SK-N-SH (cell line): Measurements from ENCODE around the gene FOXL2NB. TPM values are rescaled to one million over a fixed set of nuclear protein-coding genes. Genes with fewer than 3 reads are reported as not detected.

ENCODE experiments used
- CTCF ChIA-PET: fragments of 300-600, 350-600 bp; formaldehyde crosslinking; extraction: SDS; loops from one replicate; lab custom pipeline; 2021; lab: Yijun Ruan, JAX
- POLR2A ChIA-PET: fragments of 350-600 bp; sonication (Branson Sonifier 250); formaldehyde crosslinking; extraction: SDS; loops from one replicate; lab custom pipeline; 2020; ENCODE audit warnings: antibody characterized with exemption, inconsistent platforms; lab: Yijun Ruan, JAX
- DNase-seq: peaks from one replicate; pipeline ENCODE4 v3.0.0; 2012
- H2AFZ ChIP-seq: fragments of 200-600 bp; sonication (generic); 2 replicates; pipeline ENCODE4 v1.8.1; 2016; ENCODE audit warnings: antibody characterized with exemption, mild to moderate bottlenecking, low read depth
- H3F3A ChIP-seq: fragments of 200-600 bp; sonication (generic); replicated peaks from 2 replicates; pipeline ENCODE3; 2016; ENCODE audit warnings: antibody characterized with exemption, mild to moderate bottlenecking; ENCODE audit not compliant: insufficient read depth
- H3K27ac ChIP-seq, 2 experiments: fragments of 200-500 bp in 1 of 2; fragments of 200-600 bp in 1 of 2; sonication (Bioruptor generic) in 1 of 2; sonication (generic), shearing (Covaris generic) in 1 of 2; 2 replicates each; pipeline versions ENCODE4 v1.5.1 to v1.6.1; 2014 to 2016; ENCODE audit warnings: low read depth in 2 of 2, inconsistent platforms in 1 of 2, low read length in 1 of 2, mild to moderate bottlenecking in 1 of 2, mixed read lengths in 1 of 2
- H3K27me3 ChIP-seq: fragments of 200-600 bp; sonication (generic), shearing (Covaris generic); 2 replicates; pipeline ENCODE4 v1.6.1; 2016; ENCODE audit warnings: mixed run types; ENCODE audit not compliant: insufficient read depth
- H3K36me3 ChIP-seq, 2 experiments: fragments of 200-500 bp in 1 of 2; fragments of 200-600 bp in 1 of 2; sonication (Bioruptor generic) in 1 of 2; sonication (generic) in 1 of 2; replicated peaks in 1 of 2; 2 replicates each; pipeline versions ENCODE3 to v1.5.1; 2014 to 2016; ENCODE audit warnings: low read length in 1 of 2, mild to moderate bottlenecking in 1 of 2; ENCODE audit not compliant: insufficient read depth in 2 of 2, control insufficient read depth in 1 of 2
- H3K4me1 ChIP-seq, 2 experiments: fragments of 200-500 bp in 1 of 2; fragments of 200-600 bp in 1 of 2; sonication (Bioruptor generic) in 1 of 2; sonication (generic), shearing (Covaris generic) in 1 of 2; 2 replicates each; pipeline versions ENCODE4 v1.5.1 to v1.6.1; 2014 to 2016; ENCODE audit warnings: low read depth in 1 of 2, low read length in 1 of 2, mixed run types in 1 of 2; ENCODE audit not compliant: insufficient read depth in 2 of 2, control insufficient read depth in 1 of 2
- H3K4me2 ChIP-seq: fragments of 200-600 bp; sonication (generic), shearing (Covaris generic); 2 replicates; pipeline ENCODE4 v1.6.1; 2017; ENCODE audit warnings: mixed run types
- H3K4me3 ChIP-seq, 2 experiments: fragments of 200-500 bp in 1 of 2; fragments of 200-600 bp in 1 of 2; sonication (Bioruptor generic) in 1 of 2; sonication (generic), shearing (Covaris generic) in 1 of 2; 2 replicates each; pipeline versions ENCODE4 v1.5.1 to v1.8.1; 2014 to 2016; ENCODE audit warnings: low read depth in 2 of 2, inconsistent platforms in 1 of 2, low read length in 1 of 2, mild to moderate bottlenecking in 1 of 2, mixed read lengths in 1 of 2, moderate library complexity in 1 of 2
- H3K79me2 ChIP-seq: fragments of 200-600 bp; sonication (generic); 2 replicates; pipeline ENCODE4 v1.8.1; 2017; ENCODE audit warnings: mild to moderate bottlenecking; ENCODE audit not compliant: insufficient read depth
- H3K9ac ChIP-seq: fragments of 200-600 bp; sonication (generic); 2 replicates; pipeline ENCODE4 v1.6.1; 2017; ENCODE audit warnings: mixed run types
- H3K9me2 ChIP-seq: fragments of 200-600 bp; sonication (generic); 2 replicates; pipeline ENCODE4 v1.6.1; 2017; ENCODE audit warnings: mixed run types
- H3K9me3 ChIP-seq: fragments of 200-600 bp; sonication (generic); 2 replicates; pipeline ENCODE4 v1.6.1; 2017; ENCODE audit warnings: mixed run types, mild to moderate bottlenecking, moderate library complexity
- H4K20me1 ChIP-seq: fragments of 200-600 bp; sonication (generic); 2 replicates; pipeline ENCODE4 v1.6.1; 2017; ENCODE audit warnings: mild to moderate bottlenecking, mixed run types; ENCODE audit not compliant: insufficient read depth
- ELF1 ChIP-seq: IDR thresholded peaks from 2 replicates; pipeline ENCODE4 v1.4.0; 2012
- EP300 ChIP-seq, 2 experiments: IDR thresholded peaks; 2 replicates each; pipeline versions ENCODE4 v1.4.0 to v1.6.1; 2012; ENCODE audit warnings: borderline replicate concordance in 1 of 2, low read depth in 1 of 2, low read length in 1 of 2
- EZH2phosphoT487 ChIP-seq: fragments of 200-600 bp; sonication (generic); IDR thresholded peaks from 2 replicates; pipeline ENCODE4 v1.6.1; 2017; ENCODE audit warnings: low read depth, mixed run types, mild to moderate bottlenecking, antibody characterized with exemption, moderate library complexity, borderline replicate concordance
- FOXM1 ChIP-seq: IDR thresholded peaks from 2 replicates; pipeline ENCODE4 v1.4.0; 2012; ENCODE audit warnings: low read depth, mild to moderate bottlenecking
- GABPA ChIP-seq: IDR thresholded peaks from 2 replicates; pipeline ENCODE4 v1.4.0; 2012; ENCODE audit warnings: low read depth, mild to moderate bottlenecking
- GATA2 ChIP-seq: sonication (generic); formaldehyde crosslinking; IDR thresholded peaks from 2 replicates; pipeline ENCODE4 v1.5.0; 2020; ENCODE audit warnings: mild to moderate bottlenecking, missing genetic modification reagents
- MAX ChIP-seq: IDR thresholded peaks from 2 replicates; pipeline ENCODE4 v1.4.0; 2012; ENCODE audit warnings: low read depth
- MEF2A ChIP-seq: IDR thresholded peaks from 2 replicates; pipeline ENCODE4 v1.4.0; 2012; ENCODE audit warnings: low read depth, borderline replicate concordance
- MXI1 ChIP-seq: IDR thresholded peaks from 2 replicates; pipeline ENCODE4 v1.6.1; 2012; ENCODE audit warnings: mild to moderate bottlenecking, low read depth, low read length, improper control_type of control experiment
- NFIC ChIP-seq: IDR thresholded peaks from 2 replicates; pipeline ENCODE4 v1.4.0; 2012; ENCODE audit warnings: borderline replicate concordance
- NRF1 ChIP-seq: IDR thresholded peaks from 2 replicates; pipeline ENCODE4 v1.6.1; 2012; ENCODE audit warnings: low read depth, mild to moderate bottlenecking, low read length
- PBX3 ChIP-seq: IDR thresholded peaks from 2 replicates; pipeline ENCODE4; 2012
- POLR2AphosphoS5 ChIP-seq: IDR thresholded peaks from 2 replicates; pipeline ENCODE4 v1.6.1; 2012; ENCODE audit warnings: low read depth, low read length
- RAD21 ChIP-seq: IDR thresholded peaks from 2 replicates; pipeline ENCODE4 v1.6.1; 2012; ENCODE audit warnings: mild to moderate bottlenecking, low read length
- RCOR1 ChIP-seq: fragments of 150-350 bp; IDR thresholded peaks from 2 replicates; pipeline ENCODE4 v1.6.1; 2017; ENCODE audit warnings: antibody characterized with exemption, low read length
- REST ChIP-seq: IDR thresholded peaks from 2 replicates; pipeline ENCODE4 v1.6.1; 2012; ENCODE audit warnings: mild to moderate bottlenecking, low read depth, low read length, moderate library complexity
- SIN3A ChIP-seq: IDR thresholded peaks from 2 replicates; pipeline ENCODE4 v1.6.1; 2012; ENCODE audit warnings: low read depth, mild to moderate bottlenecking, low read length, moderate library complexity, borderline replicate concordance
- TAF1 ChIP-seq: IDR thresholded peaks from 2 replicates; pipeline ENCODE4 v1.6.1; 2012; ENCODE audit warnings: low read depth, mild to moderate bottlenecking, low read length, moderate library complexity, borderline replicate concordance
- TEAD4 ChIP-seq: IDR thresholded peaks from 2 replicates; pipeline ENCODE4 v1.4.0; 2012; ENCODE audit warnings: mild to moderate bottlenecking, borderline replicate concordance; ENCODE audit not compliant: insufficient read depth
- YY1 ChIP-seq: IDR thresholded peaks from 2 replicates; pipeline ENCODE4 v1.4.0; 2012; ENCODE audit warnings: low read depth, mild to moderate bottlenecking
- WGBS: methylation state at CpG from one replicate; pipeline ENCODE4 v1.1.6; 2017; ENCODE audit warnings: low lambda C conversion rate; 5-methylcytosine and 5-hydroxymethylcytosine counted together
- polyA plus RNA-seq, 3 experiments: library from polyadenylated mRNA; depleted of rRNA; stranded (reverse); fragments of >200 nt; gene quantifications; 2 replicates each; pipeline ENCODE4 v1.2.3, GENCODE V29; 2012
- TF ChIP-seq, protein P1 (sequence below): fragments of 150-350 bp; IDR thresholded peaks from 2 replicates; pipeline ENCODE4 v1.6.1; 2016; ENCODE audit warnings: mild to moderate bottlenecking, low read depth, low read length
- TF ChIP-seq, protein P2 (sequence below): fragments of 150-350 bp; IDR thresholded peaks from 2 replicates; pipeline ENCODE4 v1.6.1; 2017; ENCODE audit warnings: antibody characterized with exemption, low read length, low read depth, borderline replicate concordance

Gene FOXL2NB
- polyA plus RNA-seq, 1 of the 3 experiments (the other 2 are of a cell fraction), result not detected

DNA sequence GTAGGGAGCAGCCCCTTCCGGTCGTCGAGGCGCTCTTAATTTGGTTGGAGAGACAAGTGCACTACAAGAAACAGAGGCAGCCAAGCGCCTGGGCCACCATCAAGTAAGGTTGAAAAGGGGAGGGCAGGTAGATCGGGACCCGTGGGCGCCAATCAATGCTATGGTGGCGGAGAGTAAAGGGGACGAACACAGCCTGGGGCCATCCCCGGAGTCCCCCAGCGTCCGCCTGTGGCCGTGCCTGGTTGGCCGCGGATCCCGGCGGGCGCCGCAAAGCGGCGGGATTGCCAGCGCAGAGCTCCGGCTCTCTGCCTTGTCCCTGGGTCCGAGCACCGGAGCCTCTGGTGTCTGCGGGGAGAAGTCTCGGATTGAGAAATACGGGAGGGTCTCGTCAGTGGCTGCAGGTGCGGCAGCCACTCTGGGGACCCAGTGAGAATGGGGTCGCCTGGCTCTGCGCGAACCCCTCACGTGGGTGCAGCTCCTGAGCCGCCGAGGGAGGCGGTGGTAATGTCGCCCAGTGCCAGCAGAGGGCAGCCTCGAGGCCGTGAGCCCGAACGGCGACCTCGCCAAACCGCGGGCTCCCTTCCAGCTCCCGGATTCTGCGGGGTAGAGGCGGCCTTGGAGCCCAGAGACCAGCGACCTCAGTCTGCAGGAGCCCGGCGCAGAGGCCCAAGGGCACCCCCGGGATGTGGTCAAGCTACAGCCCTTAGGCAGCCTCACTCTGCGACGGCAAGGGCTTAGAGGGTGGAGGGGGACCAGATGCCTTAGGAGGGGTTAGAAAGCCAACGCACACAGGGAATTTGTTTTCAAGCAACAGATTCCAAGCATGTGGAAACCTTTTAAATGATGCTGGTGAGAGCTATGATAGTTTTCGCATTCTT, 10.9 kb upstream of the FOXL2NB start (continued):
- no peak for TF ChIP-seq MEF2A
- no peak for TF ChIP-seq GATA2 (CRISPR knock-in tag)
- TF ChIP-seq NFIC, result 0 out of 2 replicates have a peak, but pooled peaks have one; percentile 24
- TF ChIP-seq REST, result no peak
- TF ChIP-seq TAF1, result no peak
- TF ChIP-seq RAD21, result peak; percentile 42
- TF ChIP-seq EZH2phosphoT487, result no peak
- TF ChIP-seq MXI1, result peak; percentile 57
- TF ChIP-seq FOXM1, result no peak
- no peak for TF ChIP-seq TEAD4
- no peak for TF ChIP-seq PBX3

DNA sequence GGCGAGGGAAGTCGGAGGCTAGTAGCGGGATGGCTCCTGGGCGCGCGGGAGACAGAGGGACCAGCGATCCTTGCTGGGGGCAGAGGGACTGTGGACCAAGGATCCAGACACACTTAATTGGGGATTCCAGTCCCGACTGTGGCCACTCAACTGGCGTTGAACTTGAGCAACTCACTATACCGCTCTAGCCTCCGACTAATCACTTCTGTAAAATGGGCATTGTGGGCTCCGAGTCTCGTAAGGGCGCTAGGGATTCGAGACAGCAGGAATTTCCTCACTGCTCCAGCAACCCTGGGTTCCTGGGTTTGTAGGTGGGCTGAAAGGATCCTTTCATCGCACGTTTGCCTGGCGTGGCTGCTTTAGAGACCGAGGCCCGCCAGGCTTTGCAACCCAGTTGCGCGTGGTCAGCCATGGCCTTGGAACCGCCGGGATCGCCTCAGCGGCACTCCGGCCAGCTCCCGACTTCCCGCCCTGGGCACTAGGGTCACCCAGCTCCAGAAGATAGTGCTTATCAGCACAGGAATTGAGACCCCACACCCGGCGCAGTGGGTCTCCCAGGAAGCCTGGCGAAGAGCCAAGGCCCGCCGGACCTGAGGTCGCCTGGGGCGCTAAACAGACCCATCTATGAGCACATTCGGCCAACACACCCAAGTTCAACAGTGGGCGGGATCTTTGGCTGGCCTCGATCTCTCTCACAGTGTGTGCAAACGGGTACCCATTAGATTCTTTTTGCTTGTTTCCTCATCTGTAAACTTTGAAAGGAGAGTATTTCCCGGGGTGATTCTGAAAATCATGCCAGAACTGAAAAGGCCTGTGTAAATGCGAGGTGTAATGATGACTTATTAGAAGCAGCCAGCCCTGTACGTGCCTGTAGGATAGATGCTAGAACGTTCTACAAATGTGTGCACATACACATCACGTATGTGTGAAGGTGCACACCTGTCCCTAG, 10.0 kb upstream of the FOXL2NB start:
- Histone ChIP-seq H3K27ac (no peak overlapping the region), H2AFZ (no peak overlapping the region), H3K4me3 (peak overlapping the region in 1 of 2 experiments; percentile 52; a peak in 2 of 4 replicates), H3K9ac (no peak overlapping the region), H3K27me3 (peaks cover 83% of the 10 kb centered on the region), H4K20me1 (peaks cover 14% of the 10 kb centered on the region; the same call in 1 of the 2 replicates), H3K9me3 (no peaks in the 10 kb centered on the region), H3K9me2 (no peaks in the 10 kb centered on the region), H3K79me2 (no peaks in the 10 kb centered on the region), H3K4me2 (peak overlapping the region; percentile 79), H3F3A (no peaks in the 10 kb centered on the region), H3K36me3 (no peaks in the 10 kb centered on the region), H3K4me1 (peaks cover 0 to 8% of the 10 kb centered on the region in 2 experiments; a peak in 1 of 4 replicates)
- ChIA-PET POLR2A (interaction anchor here (0.9 kb wide), 1 partner anchor 343 kb away, joined by 4 read pairs; the partner anchor contains the start of gene CEP70), CTCF (interaction anchor here (0.6 to 3.7 kb wide), 39 partner anchors 8 to 587 kb away, joined by 3 to 100 read pairs (median 5); partner anchors contain the start of genes CEP70, FOXL2 and FOXL2NB)
- TF ChIP-seq, protein P1, sequence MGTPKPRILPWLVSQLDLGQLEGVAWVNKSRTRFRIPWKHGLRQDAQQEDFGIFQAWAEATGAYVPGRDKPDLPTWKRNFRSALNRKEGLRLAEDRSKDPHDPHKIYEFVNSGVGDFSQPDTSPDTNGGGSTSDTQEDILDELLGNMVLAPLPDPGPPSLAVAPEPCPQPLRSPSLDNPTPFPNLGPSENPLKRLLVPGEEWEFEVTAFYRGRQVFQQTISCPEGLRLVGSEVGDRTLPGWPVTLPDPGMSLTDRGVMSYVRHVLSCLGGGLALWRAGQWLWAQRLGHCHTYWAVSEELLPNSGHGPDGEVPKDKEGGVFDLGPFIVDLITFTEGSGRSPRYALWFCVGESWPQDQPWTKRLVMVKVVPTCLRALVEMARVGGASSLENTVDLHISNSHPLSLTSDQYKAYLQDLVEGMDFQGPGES, result no peak
- no peak for TF ChIP-seq ELF1
- TF ChIP-seq, protein P2, sequence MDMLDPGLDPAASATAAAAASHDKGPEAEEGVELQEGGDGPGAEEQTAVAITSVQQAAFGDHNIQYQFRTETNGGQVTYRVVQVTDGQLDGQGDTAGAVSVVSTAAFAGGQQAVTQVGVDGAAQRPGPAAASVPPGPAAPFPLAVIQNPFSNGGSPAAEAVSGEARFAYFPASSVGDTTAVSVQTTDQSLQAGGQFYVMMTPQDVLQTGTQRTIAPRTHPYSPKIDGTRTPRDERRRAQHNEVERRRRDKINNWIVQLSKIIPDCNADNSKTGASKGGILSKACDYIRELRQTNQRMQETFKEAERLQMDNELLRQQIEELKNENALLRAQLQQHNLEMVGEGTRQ, result no peak
- TF ChIP-seq RCOR1, result no peak
- no peak for TF ChIP-seq POLR2AphosphoS5
- TF ChIP-seq SIN3A, result no peak
- no peak for TF ChIP-seq RAD21
- no peak for TF ChIP-seq YY1
- no peak for TF ChIP-seq GABPA
- no peak for TF ChIP-seq GATA2 (CRISPR knock-in tag)
- no peak for TF ChIP-seq EP300 (IDR thresholded peaks at IDR 0.05; ENCODE audit: borderline replicate concordance in 1 of 2, low read depth in 1 of 2, low read length in 1 of 2)
- no peak for TF ChIP-seq NRF1
- TF ChIP-seq MAX, result no peak
- 16% methylated on average over 35 of the region's 45 CpGs for WGBS
- peak; percentile 44 for DNase-seq
